IPS-18c (cell line): ENCODE results near the gene SYCN.
"Not testable (repeated sequence)": the region's sequence is repeated elsewhere in the genome, so short reads cannot be mapped to it uniquely, and the experiment has no call there.

Source experiments
- H3K4me3 ChIP-seq: 2 replicates; pipeline ENCODE4 v1.7.0; 2013; ENCODE audit warnings: low read depth, mild to moderate bottlenecking, low read length, moderate library complexity; ENCODE audit not compliant: insufficient read depth
- H3K9me3 ChIP-seq: one replicate; pipeline ENCODE4 v1.6.1; 2013; ENCODE audit warnings: mild to moderate bottlenecking, low read length, moderate library complexity; ENCODE audit not compliant: control insufficient read depth, insufficient read depth

SYCN gene

GRCh38 chr19:39236527-39236926 is 32.5 kb upstream of the SYCN start:
- no peak overlapping the region for H3K4me3 ChIP-seq
- H3K9me3 ChIP-seq: no peaks in the 10 kb centered on the region

DNA sequence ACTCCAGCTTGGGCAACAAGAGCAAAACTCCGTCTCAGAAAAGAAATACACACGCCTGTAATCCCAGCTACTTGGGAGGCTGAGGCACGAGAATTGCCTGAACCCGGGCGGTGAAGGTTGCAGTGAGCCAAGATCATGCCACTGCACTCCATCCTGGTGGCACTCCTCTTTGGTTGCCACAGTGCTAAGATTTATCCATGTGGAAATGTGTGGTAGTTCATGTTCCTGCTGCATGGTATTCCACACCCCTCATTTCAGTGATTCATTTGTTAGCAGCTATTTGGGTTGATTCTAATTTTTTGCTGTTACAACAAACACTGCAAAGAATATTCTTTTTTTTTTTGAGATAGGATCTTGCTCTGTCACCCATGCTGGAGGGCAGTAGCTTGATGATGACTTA is 28.6 kb upstream of the SYCN start:
- no peak overlapping the region for H3K4me3 ChIP-seq
- no peaks in the 10 kb centered on the region for H3K9me3 ChIP-seq

GRCh38 chr19:39230096-39230764 is 26.2 kb upstream of the SYCN start:
- Histone ChIP-seq H3K9me3 (no peaks in the 10 kb centered on the region), H3K4me3 (no peak overlapping the region)

GRCh38 chr19:39224910-39225309 is 20.8 kb upstream of the SYCN start:
- Histone ChIP-seq H3K4me3 (no peak overlapping the region), H3K9me3 (no peaks in the 10 kb centered on the region)

DNA sequence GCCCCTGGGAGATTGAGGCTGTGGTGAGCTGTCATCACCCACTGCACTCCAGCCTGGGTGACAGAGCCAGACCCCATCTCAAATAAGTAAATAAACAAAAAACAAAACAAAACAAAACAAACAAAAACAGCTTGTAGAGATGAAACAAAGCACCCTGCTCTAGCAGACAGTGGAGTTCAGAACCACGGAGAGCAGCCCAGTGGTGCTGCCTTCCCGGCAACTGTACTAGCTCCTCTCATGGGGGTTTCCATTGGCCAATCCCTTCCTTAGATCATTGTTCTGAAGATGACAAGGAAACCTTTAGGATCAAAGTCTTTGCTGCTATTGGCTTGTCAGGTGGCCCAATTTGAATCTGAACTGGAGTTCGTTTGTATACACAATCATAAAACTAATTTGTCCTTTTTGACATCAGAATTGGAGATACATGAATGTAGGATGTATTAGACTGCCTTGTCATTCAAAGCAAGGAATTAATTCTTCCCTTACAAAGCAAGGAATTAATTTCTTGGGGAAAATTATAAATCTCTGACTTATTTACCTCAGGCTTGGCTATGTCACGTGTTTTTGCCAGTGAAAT is 19.7 kb upstream of the SYCN start:
- Histone ChIP-seq H3K4me3 (no peak overlapping the region), H3K9me3 (no peaks in the 10 kb centered on the region)

DNA sequence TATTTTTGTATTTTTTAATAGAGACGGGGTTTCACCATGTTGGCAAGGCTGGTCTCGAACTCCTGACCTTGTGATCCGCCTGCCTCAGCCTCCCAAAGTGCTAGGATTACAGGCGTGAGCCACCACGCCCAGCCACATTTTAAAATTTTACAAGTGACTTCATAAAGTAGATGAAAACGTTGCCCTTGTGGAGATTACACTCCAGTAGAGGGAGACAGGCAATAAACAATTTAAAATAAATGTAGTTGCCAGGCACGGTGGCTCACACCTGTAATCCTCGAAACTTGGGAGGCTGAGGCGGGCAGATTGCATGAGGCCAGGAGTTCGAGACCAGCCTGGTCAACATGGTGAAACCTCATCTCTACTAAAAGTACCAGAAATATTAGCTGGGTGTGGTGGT is 15.0 kb upstream of the SYCN start:
- H3K4me3 ChIP-seq, H3K9me3 ChIP-seq: not testable (repeated sequence)

DNA sequence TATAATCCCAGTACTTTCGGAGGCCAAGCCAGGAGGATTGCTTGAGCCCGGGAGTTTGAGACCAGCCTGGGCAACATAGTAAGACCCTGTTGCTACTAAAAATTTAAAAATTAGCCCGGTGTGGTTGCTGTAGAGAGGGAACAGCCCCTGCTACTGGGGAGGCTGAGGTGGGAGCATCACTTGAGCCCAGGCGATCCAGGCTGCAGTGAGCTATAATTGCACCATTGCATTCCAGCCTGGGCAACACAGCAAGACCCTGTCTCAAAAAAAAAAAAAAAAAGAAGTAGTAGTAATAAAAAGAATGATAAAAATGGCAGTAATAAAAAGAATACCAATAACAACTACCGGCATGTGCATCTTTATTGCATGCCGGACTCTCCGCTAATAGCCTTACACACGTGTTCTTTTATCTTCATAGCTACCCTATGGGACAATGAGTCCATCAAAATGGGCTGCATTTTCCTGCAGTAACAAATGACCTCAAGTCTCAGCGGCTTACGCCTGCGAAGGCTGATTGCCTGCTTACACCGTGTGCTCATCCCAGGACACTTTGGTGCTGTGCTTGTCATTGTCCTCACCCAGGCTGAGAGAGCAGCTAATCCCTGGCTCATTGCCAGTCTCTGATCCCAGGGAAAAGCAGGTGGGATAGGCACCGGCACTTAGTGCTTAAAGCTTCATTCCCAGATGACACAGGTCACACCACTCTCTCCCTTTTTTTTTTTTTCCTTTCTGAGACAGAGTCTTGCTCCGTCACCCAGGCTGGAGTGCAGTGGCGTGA is 14.4 kb upstream of the SYCN start:
- Histone ChIP-seq H3K9me3 (peaks cover 3% of the 10 kb centered on the region), H3K4me3 (no peak overlapping the region)

GRCh38 chr19:39217094-39217493 is 13.0 kb upstream of the SYCN start:
- Histone ChIP-seq H3K4me3 (no peak overlapping the region), H3K9me3 (peaks cover 3% of the 10 kb centered on the region)

- not testable (repeated sequence) for H3K4me3 ChIP-seq, H3K9me3 ChIP-seq
Observed at GRCh38 chr19:39215323-39215722, 11.3 kb upstream of the SYCN start.

DNA sequence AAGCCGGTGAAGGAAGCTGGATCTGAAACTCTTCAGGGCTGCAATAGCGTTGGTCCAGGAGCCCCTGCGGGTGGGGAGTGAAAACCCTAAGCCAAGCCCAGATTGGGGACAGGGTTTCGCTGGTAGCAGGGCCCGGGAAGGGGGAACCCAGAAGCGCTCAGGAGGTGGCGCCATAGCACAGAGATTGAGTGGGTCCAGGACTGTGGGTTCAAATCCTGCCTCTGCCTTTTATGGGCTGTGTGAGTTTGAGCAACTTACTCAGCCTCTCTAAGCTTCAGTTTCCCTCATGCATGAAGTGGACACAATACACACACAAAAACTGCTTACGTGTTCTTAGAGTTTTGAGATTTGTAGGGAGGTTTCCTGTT is 8.3 kb upstream of the SYCN start:
- no peak overlapping the region for H3K4me3 ChIP-seq

DNA sequence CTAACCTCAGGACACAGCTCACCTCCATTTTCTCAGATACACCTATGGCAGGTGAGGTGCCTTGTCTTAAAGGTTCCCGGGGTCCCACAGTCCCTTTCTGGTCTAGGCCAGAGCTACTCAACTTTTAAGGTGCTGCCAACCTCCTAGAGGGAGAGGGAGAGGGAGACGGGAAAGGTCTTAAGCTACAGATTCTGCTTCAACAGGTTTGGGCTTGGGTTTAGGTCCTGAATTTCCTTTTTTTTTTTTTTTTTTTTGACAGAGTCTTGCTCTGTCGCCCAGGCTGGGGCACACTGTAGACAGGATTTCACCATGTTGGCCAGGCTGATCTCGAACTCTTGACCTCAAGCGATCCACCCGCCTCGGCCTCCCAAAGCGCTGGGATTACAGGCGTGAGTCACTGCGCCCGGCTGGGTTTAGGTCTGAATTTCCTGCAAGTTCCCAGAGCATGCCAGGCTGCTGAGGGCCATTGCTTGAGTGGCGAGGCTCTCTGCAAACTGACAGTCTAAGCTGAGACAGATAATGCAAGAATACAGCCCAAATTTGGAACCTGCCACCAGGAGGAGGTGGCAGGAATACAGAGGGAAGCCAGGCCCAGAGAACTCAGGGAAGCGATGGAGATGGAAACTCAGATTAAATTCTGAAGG is 7.8 kb upstream of the SYCN start:
- peaks cover 3% of the 10 kb centered on the region for H3K9me3 ChIP-seq
- no peak overlapping the region for H3K4me3 ChIP-seq

More for the DNA sequence above, 8.3 kb upstream of the SYCN start:
- peaks cover 3% of the 10 kb centered on the region for H3K9me3 ChIP-seq

DNA sequence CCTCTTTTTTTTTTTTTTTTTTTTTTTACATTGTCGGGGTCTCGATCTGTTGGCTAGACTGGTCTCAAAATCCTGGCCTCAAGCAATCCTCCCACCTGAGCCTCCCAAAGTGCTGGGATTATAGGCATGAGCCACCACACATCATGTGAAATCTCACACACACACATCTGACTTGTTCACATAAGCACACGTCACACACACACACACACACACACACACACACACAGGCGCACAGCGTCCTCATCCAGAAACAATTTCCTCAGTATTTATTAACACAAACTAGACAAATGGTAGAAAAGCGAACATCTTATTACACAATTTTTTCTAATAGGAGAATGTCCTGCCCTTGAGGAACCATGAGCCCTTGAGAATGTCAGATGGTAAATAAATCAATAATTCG is 5.1 kb upstream of the SYCN start:
- Histone ChIP-seq H3K4me3 (no peak overlapping the region), H3K9me3 (no peaks in the 10 kb centered on the region)

DNA sequence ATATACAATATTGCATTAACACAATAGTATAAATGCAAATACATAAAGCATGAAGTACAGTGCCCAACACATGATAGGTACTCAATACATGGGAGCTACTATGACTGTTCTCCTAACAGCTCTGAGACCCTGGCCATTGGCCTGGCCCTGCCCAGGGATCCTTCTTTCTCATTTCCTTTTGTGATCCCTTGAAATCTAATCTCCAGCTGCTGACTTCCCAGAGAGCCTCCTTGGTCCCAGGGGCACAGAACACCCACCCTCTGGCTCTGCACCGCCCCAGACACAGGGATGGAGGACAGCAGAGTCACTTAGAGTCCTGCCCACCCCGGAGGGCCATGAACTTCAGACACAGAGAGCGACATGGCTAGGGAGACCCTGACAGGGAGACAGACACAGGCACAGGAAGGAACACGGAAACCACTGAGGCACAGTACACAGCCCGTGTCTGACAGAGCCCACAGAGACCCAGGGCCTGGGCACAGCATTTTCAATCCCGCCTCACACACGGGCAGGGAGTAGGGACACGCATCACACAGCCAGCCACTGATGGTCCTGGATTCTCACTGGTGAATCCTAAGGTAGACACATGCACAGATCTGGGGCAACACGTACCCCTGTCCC is 4.2 kb upstream of the SYCN start:
- Histone ChIP-seq H3K4me3 (no peak overlapping the region), H3K9me3 (no peaks in the 10 kb centered on the region)

- Histone ChIP-seq H3K4me3 (no peak overlapping the region), H3K9me3 (no peaks in the 10 kb centered on the region)
Observed at GRCh38 chr19:39207293-39207836, 3.3 kb upstream of the SYCN start.

- no peaks in the 10 kb centered on the region for H3K9me3 ChIP-seq
- H3K4me3 ChIP-seq: no peak overlapping the region
Observed at GRCh38 chr19:39206122-39206521, 2.1 kb upstream of the SYCN start.

- Histone ChIP-seq H3K4me3 (no peak overlapping the region), H3K9me3 (no peaks in the 10 kb centered on the region)
Observed at GRCh38 chr19:39205449-39205764, 1.3 kb upstream of the SYCN start.

DNA sequence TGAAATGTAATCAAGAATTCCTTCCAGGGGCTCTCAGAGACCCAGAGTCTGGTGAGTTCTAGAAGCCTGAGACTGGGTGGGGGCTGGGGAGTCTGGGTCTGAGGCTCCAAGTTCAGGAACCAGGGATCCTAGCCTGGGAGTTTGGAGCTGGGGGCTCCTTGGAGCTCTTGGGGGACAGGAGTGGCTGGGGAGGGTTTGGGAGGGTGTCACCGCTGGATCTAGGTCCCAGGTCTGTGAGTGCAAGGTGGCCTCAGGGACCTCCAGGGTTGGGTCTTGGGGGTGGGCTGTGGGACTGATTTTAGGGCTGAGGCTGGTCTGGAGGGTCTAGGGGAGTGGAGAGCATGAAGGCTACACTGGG is 1.1 kb downstream of the SYCN start:
- H3K9me3 ChIP-seq: no peaks in the 10 kb centered on the region
- no peak overlapping the region for H3K4me3 ChIP-seq

DNA sequence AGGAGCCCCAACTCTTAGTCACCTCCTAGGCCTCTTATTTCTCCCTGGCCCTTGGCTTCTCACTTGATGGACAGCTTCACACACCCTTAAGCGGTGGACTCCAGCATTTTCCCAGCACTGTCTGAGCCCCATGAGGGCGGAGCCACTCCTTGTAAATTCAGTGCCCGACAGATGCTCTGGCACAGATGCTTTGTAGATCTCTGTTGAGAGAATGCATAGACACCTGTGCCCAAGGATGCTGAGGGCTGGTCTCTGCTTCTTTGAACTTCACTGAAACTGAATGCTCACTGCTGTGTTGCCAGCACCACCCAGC is 3.3 kb downstream of the SYCN start:
- H3K4me3 ChIP-seq: no peak overlapping the region
- no peaks in the 10 kb centered on the region for H3K9me3 ChIP-seq
